Raji (cell line): ENCODE results near the gene URGCP.
A peak's percentile ranks its signal among the peaks of the same experiment; 100 is the strongest.

ENCODE experiments used
- POLR2A ChIP-seq: IDR thresholded peaks from 2 replicates; pipeline ENCODE4 v1.6.1; 2011; ENCODE audit warnings: low read depth, low read length, control low read depth; ENCODE audit not compliant: insufficient read depth

URGCP gene

GRCh38 chr7:43906331-43907010 lies at the start of gene URGCP:
URGCP (minus strand) TSS chr7:43906596; CDS start chr7:43906575, 21 bp downstream.
- peak; percentile 57 for TF ChIP-seq POLR2A

- no peak for TF ChIP-seq POLR2A
Measured at GRCh38 chr7:43956027-43956426, 49.6 kb upstream of the URGCP start.

- no peak for TF ChIP-seq POLR2A
Measured at GRCh38 chr7:43954524-43955228, 48.3 kb upstream of the URGCP start.

GRCh38 chr7:43953071-43953470 lies 46.7 kb upstream of the URGCP start:
- TF ChIP-seq POLR2A, result no peak

- no peak for TF ChIP-seq POLR2A
Measured at GRCh38 chr7:43952028-43952427, 45.6 kb upstream of the URGCP start.

GRCh38 chr7:43944286-43944685 lies 37.9 kb upstream of the URGCP start:
- TF ChIP-seq POLR2A, result no peak

- no peak for TF ChIP-seq POLR2A
Measured at GRCh38 chr7:43943417-43944187, 37.2 kb upstream of the URGCP start.

GRCh38 chr7:43942997-43943396 lies 36.6 kb upstream of the URGCP start:
- TF ChIP-seq POLR2A, result no peak

GRCh38 chr7:43942250-43942649 lies 35.9 kb upstream of the URGCP start:
- no peak for TF ChIP-seq POLR2A

GRCh38 chr7:43938892-43939482 lies 32.6 kb upstream of the URGCP start:
- no peak for TF ChIP-seq POLR2A

- TF ChIP-seq POLR2A, result no peak
Measured at GRCh38 chr7:43937444-43937843, 31.0 kb upstream of the URGCP start.

GRCh38 chr7:43933902-43934560 lies 27.6 kb upstream of the URGCP start:
- TF ChIP-seq POLR2A, result no peak

GRCh38 chr7:43931346-43931745 lies 24.9 kb upstream of the URGCP start:
- TF ChIP-seq POLR2A, result no peak

GRCh38 chr7:43929529-43930457 lies 23.4 kb upstream of the URGCP start:
- TF ChIP-seq POLR2A, result no peak
